Mesodermal cell (in vitro differentiated cells): ENCODE data around the gene NSL1.
"Not testable (repeated sequence)": the region's sequence is repeated elsewhere in the genome, so short reads cannot be mapped to it uniquely, and the experiment has no call there.

Source experiments
- H3K27ac ChIP-seq: 2 replicates; pipeline ENCODE4 v1.7.0; 2013; ENCODE audit warnings: mild to moderate bottlenecking, low read depth, low read length, moderate library complexity; ENCODE audit not compliant: severe bottlenecking
- H3K36me3 ChIP-seq: 2 replicates; pipeline ENCODE4 v1.7.1; 2013; ENCODE audit warnings: mild to moderate bottlenecking, low read length, moderate library complexity; ENCODE audit not compliant: control insufficient read depth, insufficient read depth
- H3K4me1 ChIP-seq: one replicate; pipeline ENCODE4 v1.7.1; 2013; ENCODE audit warnings: mild to moderate bottlenecking, low read length; ENCODE audit not compliant: insufficient read depth, control insufficient read depth, poor library complexity, severe bottlenecking
- H3K4me3 ChIP-seq: 2 replicates; pipeline ENCODE4 v1.7.0; 2013; ENCODE audit warnings: low read length, control low read depth, mild to moderate bottlenecking; ENCODE audit not compliant: insufficient read depth, poor library complexity, severe bottlenecking; ENCODE audit errors: extremely low read depth
- H3K9me3 ChIP-seq: 2 replicates; pipeline ENCODE4 v1.7.1; 2013; ENCODE audit warnings: mild to moderate bottlenecking, low read length, moderate library complexity; ENCODE audit not compliant: control insufficient read depth
- WGBS, 2 experiments: methylation state at CpG; one replicate each; pipeline ENCODE4 v1.1.5; 2013; ENCODE audit warnings: missing lambda C conversion rate in 2 of 2; ENCODE audit not compliant: insufficient coverage in 2 of 2; 5-methylcytosine and 5-hydroxymethylcytosine counted together

NSL1 gene

GRCh38 chr1:212783976-212784375, 7.6 kb downstream of the NSL1 start:
- H3K4me3 ChIP-seq = no peak overlapping the region
- no peak overlapping the region for H3K27ac ChIP-seq
- H3K36me3 ChIP-seq = peaks cover 48% of the 10 kb centered on the region
- WGBS, 2 experiments = no CpG with 5 or more reads among the region's 1 CpG
- H3K4me1 ChIP-seq = peaks cover 7% of the 10 kb centered on the region
- no peaks in the 10 kb centered on the region for H3K9me3 ChIP-seq

GRCh38 chr1:212782422-212783154, 9.0 kb downstream of the NSL1 start:
- H3K4me1 ChIP-seq = peaks cover 7% of the 10 kb centered on the region
- 100% methylated on average over 1 of the region's 3 CpGs; no CpG with 5 or more reads in 1 of the 2 experiments for WGBS, 2 experiments
- H3K9me3 ChIP-seq = no peaks in the 10 kb centered on the region
- H3K4me3 ChIP-seq = no peak overlapping the region
- peaks cover 50% of the 10 kb centered on the region for H3K36me3 ChIP-seq
- peak overlapping the region; percentile 52 for H3K27ac ChIP-seq

GRCh38 chr1:212781225-212781624, 10.4 kb downstream of the NSL1 start:
- no peak overlapping the region for H3K27ac ChIP-seq
- peaks cover 47% of the 10 kb centered on the region for H3K36me3 ChIP-seq
- no peak overlapping the region for H3K4me3 ChIP-seq
- no CpG with 5 or more reads among the region's 2 CpGs for whole genome bisulfite sequencing, 2 experiments
- H3K4me1 ChIP-seq = peaks cover 7% of the 10 kb centered on the region
- no peaks in the 10 kb centered on the region for H3K9me3 ChIP-seq

GRCh38 chr1:212780759-212781158, 10.8 kb downstream of the NSL1 start:
- Histone ChIP-seq H3K4me1 (peaks cover 7% of the 10 kb centered on the region), H3K27ac (no peak overlapping the region), H3K9me3 (no peaks in the 10 kb centered on the region), H3K36me3 (peaks cover 47% of the 10 kb centered on the region), H3K4me3 (no peak overlapping the region)
- WGBS, 2 experiments = 95 to 100% methylated on average over 2 to 3 of the region's 3 CpGs

- no CpG with 5 or more reads among the region's 32 CpGs for WGBS, 2 experiments
- not testable (repeated sequence) for H3K27ac ChIP-seq, H3K4me1 ChIP-seq, H3K9me3 ChIP-seq, H3K4me3 ChIP-seq
- peaks cover 41% of the 10 kb centered on the region for H3K36me3 ChIP-seq
Observed at GRCh38 chr1:212779086-212779485, 12.5 kb downstream of the NSL1 start.

- no peak overlapping the region for H3K27ac ChIP-seq
- peaks cover 42% of the 10 kb centered on the region for H3K36me3 ChIP-seq
- H3K4me1 ChIP-seq = no peaks in the 10 kb centered on the region
- WGBS, 2 experiments = 89 to 100% methylated on average over 1 of the region's 3 CpGs
- no peak overlapping the region for H3K4me3 ChIP-seq
- no peaks in the 10 kb centered on the region for H3K9me3 ChIP-seq
Observed at GRCh38 chr1:212777151-212777550, 14.4 kb downstream of the NSL1 start.

GRCh38 chr1:212775241-212775640, 16.3 kb downstream of the NSL1 start:
- Histone ChIP-seq H3K4me3 (no peak overlapping the region), H3K9me3 (peaks cover 6% of the 10 kb centered on the region), H3K36me3 (peaks cover 40% of the 10 kb centered on the region), H3K4me1 (no peaks in the 10 kb centered on the region), H3K27ac (no peak overlapping the region)

- Histone ChIP-seq H3K36me3 (peaks cover 39% of the 10 kb centered on the region), H3K9me3 (peaks cover 12% of the 10 kb centered on the region), H3K4me1 (no peaks in the 10 kb centered on the region), H3K4me3 (no peak overlapping the region), H3K27ac (no peak overlapping the region)
- 94 to 100% methylated on average over 1 to 2 of the region's 2 CpGs for WGBS, 2 experiments
Observed at GRCh38 chr1:212774584-212774983, 17.0 kb downstream of the NSL1 start.

GRCh38 chr1:212773011-212773410, 18.6 kb downstream of the NSL1 start:
- H3K4me3 ChIP-seq = no peak overlapping the region
- H3K36me3 ChIP-seq = peaks cover 46% of the 10 kb centered on the region
- H3K9me3 ChIP-seq = peaks cover 15% of the 10 kb centered on the region
- no peaks in the 10 kb centered on the region for H3K4me1 ChIP-seq
- no peak overlapping the region for H3K27ac ChIP-seq
- WGBS, 2 experiments = no CpG with 5 or more reads among the region's 2 CpGs

GRCh38 chr1:212771341-212771740, 20.2 kb downstream of the NSL1 start:
- Histone ChIP-seq H3K4me3 (no peak overlapping the region), H3K27ac (no peak overlapping the region), H3K36me3 (peaks cover 46% of the 10 kb centered on the region), H3K9me3 (peaks cover 25% of the 10 kb centered on the region), H3K4me1 (no peaks in the 10 kb centered on the region)

GRCh38 chr1:212769459-212770167, 22.0 kb downstream of the NSL1 start:
- WGBS, 2 experiments = no CpG with 5 or more reads among the region's 1 CpG
- peaks cover 48% of the 10 kb centered on the region for H3K36me3 ChIP-seq
- H3K4me3 ChIP-seq = no peak overlapping the region
- no peak overlapping the region for H3K27ac ChIP-seq
- H3K9me3 ChIP-seq = peaks cover 25% of the 10 kb centered on the region
- H3K4me1 ChIP-seq = no peaks in the 10 kb centered on the region
